Measurements from ENCODE around the gene SNAPC5.

DNA sequence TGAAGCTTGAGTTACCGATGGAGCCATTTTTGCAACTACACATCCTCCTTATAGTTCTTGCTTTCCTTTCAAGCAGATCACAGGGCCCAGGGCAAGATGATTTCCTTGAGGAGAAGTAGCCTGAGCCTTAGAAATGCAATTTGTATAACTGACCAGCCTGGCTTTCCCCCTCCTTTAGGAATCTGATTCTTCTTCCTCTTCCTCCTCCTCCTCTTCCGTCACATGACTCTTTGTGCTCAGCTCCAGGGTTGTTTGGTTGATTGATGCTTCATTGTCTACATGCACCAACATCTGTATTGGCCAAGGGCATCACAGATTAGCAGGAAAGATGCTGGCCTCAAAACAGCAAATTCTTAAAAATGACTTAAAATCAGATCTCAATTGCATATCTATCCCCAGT is 3.3 kb downstream of the SNAPC5 start:
- TF ChIP-seq CTCF (conservative IDR thresholded peaks at IDR 0.05) (no peak), EZH2 (IDR thresholded peaks at IDR 0.05; ENCODE audit: low read depth) (no peak)
